GM19043 (cell line): Measurements from ENCODE around the gene ZNF217.
"Not testable (repeated sequence)": the region's sequence is repeated elsewhere in the genome, so short reads cannot be mapped to it uniquely, and the experiment has no call there.

Experiments used
- ATAC-seq: cut with Tn5 transposase; IDR thresholded peaks from one replicate; pipeline ENCODE4 v1.9.1; 2021; ENCODE audit warnings: low read depth; ENCODE audit not compliant: unreplicated experiment

Gene ZNF217

DNA sequence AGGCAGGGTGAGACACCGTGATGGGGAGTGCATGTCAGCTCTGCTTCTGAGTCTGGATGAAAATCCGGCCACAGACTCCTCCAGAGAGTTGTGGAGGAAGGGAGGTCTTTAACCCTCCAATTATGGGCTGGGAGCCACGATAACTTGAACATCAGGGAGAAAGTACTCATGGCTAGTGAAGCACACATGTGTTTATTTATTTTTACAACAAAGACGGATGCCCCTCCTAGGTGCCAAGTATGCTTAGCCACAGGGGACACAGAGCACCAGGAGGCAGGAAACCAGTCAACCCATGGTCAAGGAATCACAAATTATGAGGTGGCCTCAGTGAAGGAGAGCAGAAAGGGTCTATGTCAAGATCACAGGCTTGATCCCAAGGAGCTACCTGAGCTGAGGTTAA is 54.1 kb downstream of the ZNF217 start:
- ATAC-seq: no peak

DNA sequence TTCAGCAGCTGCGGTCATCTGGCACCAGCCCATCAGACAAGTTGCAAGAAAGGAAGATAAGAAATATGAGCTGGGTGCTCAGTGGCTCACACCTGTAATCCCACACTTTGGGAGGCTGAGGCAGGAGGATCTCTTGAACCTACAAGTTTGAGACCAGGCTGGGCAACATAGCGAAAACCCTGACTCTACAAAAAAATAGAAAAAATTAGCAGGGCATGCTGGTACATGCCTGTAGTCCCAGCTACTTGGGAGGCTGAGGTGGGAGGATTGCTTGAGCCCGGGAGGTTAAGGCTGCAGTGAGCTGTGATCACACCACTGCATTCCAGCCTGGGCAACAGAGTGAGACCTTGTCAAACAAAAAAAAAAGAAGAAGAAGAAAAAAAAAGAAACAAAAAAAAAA is 57.3 kb downstream of the ZNF217 start:
- ATAC-seq: not testable (repeated sequence)

DNA sequence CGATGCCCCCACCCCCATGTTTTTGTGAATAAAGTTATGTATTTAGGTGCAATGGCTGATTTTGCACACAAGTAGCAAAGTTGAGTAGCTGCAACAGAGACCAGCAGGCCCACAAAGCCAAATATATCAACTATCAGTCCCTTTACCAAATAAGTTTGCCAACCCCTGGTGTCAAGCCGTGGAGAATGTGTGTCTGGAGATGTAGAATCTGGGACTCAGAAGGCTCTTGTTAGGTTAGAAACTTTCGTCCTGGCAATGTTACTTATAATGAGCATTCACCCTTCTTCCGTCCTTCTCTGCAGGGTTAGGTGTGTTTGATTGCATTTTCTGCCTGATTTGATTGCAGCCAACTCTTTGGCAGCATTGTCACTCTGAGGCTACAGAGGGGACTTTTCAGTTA is 57.8 kb downstream of the ZNF217 start:
- ATAC-seq: no peak

DNA sequence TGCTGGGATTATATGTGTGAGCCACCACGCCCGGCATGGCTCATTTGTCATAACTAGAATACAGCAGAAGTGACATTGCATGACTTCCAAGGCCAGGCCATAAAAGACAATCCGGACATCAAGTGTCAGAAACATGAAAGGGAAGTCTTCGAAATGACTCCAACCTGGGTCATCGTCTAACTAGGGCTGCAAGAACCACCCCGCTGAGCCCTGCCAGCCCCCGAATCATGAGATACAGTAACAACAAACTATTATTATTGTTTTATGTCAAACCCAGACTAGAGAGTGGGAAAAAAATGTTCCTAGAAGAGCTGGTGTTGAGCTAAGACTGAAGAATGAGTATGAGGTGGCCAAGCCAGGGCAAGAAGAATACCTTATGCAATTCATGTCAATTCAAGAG is 59.6 kb downstream of the ZNF217 start:
- no peak for ATAC-seq

DNA sequence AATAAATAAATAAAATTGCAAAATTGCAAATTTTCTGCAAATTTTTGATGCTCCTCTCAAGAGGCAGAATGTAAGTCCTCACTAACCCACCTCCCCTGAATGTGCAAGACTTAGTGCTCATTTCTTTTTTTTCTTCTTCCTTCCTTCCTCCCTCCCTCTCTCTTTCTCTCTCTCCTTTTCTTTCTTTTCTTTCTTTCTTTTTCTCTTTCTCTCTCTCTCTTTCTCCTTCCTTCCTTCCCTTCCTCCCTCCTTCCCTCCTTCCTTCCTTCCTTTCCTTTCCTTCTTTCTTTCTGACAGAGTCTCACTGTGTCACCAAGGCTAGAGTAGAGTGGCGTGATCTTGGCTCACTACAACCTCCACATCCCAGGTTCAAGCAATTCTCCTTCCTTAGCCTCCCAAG is 60.1 kb downstream of the ZNF217 start:
- no peak for ATAC-seq

DNA sequence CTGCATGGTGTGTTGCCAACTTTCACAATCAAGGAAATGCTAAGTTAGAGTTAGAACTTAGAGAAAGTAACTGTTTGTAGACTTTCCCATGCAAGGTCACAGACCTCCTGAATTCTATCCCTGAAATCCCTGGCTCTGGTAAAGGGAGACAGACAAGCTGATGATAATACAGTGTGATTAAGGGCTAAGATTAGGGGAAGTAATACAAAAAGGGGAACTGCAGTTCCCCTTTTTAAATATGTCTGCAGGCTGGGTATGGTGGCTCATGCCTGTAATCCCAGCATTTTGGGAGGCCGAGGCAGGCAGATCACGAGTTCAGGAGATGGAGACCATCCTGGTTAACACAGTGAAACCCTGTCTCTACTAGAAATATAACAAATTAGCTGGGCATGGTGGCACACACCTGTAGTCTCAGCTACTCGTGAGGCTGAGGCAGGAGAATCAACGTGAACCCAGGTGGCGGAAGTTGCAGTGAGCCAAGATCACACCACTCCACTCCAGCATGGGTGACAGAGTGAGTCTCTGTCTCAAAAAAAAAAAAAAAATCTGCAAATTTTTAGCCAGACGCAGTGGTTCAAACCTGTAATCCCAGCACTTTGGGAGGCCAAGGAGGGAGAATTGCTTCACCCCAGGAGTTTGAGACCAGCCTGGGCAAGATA is 60.9 kb downstream of the ZNF217 start:
- not testable (repeated sequence) for ATAC-seq

DNA sequence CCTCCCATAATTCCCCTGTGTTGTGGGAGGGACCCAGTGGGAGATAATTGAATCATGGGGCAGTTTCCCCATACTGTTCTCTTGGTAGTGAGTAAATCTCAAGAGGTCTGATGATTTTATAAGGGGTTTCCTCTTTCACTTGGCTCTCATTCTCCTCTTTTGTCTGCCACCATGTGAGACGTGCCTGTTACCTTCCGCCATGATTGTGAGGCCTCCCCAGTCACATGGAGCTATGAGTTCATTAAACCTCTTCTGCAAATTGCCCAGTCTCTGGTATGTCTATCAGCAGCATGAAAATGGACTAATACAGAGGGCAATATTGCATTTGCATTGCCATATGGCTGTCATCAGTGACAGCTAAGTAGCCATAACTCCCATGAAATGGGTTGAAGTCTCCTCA is 63.2 kb downstream of the ZNF217 start:
- no peak for ATAC-seq

DNA sequence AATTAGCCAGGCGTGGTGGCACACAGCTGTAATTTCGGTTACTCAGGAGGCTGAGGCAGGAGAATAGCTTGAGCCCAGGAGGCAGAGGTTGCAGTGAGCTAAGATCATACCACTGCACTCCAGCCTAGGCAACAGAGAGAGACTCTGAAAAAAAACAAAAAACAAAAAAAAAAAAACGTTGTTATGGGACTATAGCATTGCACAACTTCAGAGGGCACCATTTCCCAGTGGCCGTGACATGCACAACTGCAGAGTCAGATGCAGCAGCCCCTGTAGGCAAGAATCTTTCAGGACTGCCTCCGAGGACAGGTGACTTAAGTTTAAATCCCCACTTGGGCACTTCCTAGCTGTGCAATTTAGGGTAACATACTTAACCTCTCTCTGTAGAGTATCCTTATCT is 64.0 kb downstream of the ZNF217 start:
- no peak for ATAC-seq

DNA sequence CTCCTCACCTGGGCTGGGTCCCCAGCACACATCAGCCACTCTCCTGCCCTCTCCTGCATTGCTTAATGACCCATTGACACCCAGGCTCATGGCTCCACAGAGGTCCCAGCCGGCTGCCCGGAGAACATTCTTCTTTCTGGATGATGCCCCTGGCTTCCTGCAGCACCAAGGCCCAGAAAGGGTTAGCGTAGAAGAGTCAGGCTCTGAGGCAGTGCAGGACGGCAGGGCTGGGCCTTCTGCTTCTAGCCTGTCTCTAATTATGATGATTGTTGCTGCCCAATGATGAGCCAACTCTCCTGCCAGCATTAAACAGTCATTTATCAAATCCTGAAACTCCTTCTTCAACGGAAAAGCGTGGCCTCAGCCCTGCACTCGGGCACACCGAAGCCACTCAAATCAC is 66.4 kb downstream of the ZNF217 start:
- no peak for ATAC-seq

DNA sequence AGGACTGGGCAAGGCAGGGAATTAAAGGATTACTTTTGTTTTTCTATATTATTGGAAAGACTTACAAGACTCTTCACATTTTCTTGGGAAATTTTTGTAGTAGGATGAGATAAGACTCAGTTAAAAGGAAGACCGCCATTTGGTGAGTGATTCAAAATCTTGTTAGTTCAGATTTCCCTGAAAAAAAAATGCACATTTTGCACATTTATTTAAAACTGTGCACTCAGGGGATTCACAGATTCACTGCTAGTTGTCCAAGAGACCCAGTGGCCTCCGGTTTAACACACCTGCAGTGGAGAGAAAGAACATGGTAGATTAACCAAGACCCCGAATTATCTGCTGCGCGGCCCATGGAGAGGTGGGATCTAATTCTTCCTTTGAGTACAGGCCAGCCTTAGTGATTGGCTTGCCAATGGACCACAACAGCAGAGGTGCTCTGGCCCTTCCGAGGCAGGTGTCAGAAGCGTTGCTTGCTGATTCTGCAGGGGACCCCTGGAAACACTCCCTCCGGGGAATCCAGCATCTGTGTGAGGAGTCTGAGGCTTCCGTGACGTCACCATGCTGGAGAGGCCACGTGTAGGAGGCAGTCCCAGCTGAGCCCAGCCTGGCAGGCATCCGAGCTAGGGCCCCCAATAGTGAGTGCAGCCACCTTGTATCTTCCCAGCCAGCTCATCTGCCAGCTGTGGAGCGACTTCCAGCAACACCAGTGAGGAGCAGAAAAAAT is 68.9 kb downstream of the ZNF217 start:
- ATAC-seq: no peak

DNA sequence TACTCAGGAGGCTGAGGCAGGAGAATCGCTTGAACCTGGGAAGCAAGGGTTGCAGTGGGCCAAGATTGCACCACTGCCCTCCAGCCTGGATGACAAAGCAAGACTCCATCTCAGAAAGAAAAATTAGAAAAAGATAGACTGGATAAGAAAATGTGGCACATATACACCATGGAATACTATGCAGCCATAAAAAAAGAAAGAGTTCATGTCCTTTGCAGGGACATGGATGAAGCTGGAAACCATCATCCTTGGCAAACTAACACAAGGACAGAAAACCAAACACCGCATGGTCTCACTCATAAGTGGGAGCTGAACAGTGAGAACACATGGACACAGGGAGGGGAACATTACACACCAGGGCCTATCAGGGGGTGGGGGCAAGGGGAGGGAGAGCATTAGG is 70.0 kb downstream of the ZNF217 start:
- not testable (repeated sequence) for ATAC-seq

DNA sequence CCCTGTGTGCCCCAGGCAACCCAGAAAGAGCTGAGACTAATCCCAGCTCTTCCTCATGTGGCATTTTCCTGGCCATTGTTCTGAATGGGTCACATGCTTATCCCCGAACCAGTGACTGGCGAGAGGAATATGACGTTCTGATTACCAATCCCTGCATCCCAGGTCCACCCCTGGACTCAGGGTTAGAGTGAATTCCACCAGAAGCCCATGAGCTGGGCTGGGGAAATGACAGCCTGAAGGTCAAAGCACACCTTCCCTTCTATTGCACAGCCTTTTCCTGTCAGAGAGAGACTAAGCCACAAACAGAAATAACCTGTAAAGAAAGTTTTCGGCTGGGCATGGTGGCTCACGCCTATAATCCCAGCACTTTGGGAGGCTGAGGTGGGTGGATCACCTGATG is 70.9 kb downstream of the ZNF217 start:
- no peak for ATAC-seq

DNA sequence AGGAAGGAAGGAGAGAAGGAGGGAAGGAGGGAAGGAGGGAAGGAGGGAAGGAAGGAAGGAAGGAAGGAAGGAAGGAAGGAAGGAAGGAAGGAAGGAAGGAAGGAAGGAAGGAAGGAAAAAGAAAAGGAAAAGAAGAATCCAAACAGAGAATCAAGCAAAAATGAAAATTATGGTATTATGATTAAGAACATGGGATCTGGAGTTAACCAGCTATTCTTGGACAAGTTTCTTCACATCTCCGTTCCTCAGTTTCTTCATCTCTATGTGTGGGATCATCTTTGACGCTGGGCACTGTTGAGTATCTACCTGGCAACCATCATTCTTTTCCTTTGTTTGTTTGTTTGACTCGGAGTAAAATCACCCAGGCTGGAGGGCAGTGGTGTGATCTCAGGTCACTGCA is 71.6 kb downstream of the ZNF217 start:
- no peak for ATAC-seq

DNA sequence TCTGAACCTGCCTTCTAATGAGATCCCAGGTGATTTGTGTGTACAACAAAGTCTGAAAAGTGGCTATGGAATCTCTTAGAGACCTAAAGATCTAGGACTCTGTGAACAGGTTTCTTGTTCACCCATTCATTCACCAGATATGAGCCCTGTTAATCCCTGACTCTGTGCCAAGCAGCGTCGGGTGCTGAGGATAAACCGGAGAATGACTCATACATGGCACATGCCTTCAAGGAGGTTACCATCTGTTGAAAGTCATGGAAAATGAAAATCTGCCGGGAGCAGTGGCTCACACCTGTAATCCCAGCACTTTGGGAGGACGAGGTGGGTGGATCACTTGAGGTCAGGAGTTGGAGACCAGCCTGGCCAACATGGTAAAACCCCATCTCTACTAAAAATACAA is 72.2 kb downstream of the ZNF217 start:
- ATAC-seq: not testable (repeated sequence)

DNA sequence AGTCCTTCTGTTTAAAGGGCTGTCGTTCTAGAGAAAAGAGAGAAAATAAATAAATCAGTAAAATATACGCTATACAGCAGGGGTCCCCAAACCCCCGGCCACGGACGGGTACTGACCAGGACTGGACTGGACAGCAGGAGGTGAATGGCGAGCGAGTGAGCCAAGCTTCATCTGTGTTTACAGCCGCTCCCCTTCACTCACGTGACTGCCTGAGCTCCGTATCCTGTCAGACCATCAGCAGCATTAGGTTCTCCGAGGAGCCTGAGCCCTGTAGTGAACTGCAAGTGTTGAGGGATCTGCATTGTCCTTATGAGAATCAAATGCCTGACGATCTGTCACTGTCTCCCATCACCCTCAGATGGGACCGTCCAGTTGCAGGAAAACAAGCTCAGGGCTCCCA is 76.5 kb downstream of the ZNF217 start:
- ATAC-seq: no peak
